Measurements from ENCODE around the gene KLHL29.
A peak's percentile ranks its signal among the peaks of the same experiment; 100 is the strongest.
"Not testable (repeated sequence)": the region's sequence is repeated elsewhere in the genome, so short reads cannot be mapped to it uniquely, and the experiment has no call there.

Gene KLHL29

GRCh38 chr2:23388756-23389514 is 4.0 kb downstream of the KLHL29 start:
- Histone ChIP-seq H3K27ac (no peak overlapping the region), H3K4me3 (no peak overlapping the region)

GRCh38 chr2:23390152-23390551 is 5.2 kb downstream of the KLHL29 start:
- no peak overlapping the region for H3K27ac ChIP-seq
- no peak overlapping the region for H3K4me3 ChIP-seq

DNA sequence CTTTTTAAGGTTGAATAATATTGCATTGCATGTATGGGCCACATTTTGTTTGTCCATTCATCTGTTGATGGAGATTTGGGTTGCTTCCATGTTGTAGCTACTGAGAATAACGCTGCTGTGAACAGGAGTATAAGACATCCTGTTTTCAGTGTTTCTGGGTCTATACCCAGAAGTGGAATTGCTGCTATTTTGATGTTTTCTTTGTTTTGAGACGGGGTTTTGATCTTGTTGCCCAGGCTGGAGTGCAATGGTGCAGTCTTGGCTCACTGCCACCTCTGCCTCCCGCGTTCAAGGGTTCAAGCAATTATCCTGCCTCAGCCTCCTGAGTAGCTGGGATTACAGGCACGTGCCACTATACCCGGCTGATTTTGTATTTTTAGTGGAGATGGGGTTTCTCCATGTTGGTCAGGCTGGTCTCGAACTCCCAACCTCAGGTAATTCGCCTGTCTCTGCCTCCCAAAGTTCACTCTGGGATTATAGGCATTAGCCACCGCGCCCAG is 6.3 kb downstream of the KLHL29 start:
- not testable (repeated sequence) for H3K4me3 ChIP-seq, H3K27ac ChIP-seq

DNA sequence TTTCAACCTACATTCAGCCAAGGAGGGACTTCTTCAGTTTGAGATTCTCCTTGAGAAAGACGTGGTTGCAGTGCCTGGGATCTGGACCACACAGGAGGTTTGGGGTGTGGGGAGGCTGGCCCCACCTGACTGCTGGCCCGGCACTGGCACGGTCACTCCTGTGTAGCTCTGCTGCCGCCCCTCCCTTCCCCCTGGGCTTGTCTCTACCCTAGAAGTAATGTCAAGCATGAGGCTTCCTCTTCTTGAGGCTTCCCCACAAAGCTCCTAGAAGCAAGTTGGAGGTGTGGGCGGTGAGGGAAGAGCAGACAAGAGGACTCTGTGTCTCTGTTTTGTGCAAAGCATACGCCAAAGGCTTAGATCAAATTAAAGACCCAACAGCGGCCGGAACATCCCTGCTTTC is 8.7 kb downstream of the KLHL29 start:
- Histone ChIP-seq H3K4me3 (no peak overlapping the region), H3K27ac (no peak overlapping the region)

DNA sequence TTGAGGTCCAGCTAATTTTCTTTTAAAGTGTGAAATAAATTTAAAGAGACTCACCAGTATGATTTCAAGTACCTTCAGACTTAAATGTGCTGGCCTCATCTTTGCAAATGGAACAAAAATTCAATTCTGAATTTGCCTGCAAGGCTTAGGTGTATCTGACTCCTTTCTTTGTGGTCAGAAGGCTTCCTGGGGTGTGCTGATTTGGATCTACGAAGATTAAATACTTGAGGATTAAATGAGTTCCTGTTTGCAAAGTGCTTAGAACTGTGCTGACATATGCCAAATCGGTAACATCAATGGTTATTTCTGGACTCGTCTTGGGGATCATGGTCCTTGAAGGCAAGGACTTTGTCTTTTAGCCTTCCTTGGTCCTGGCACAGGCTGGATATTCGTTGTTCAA is 9.7 kb downstream of the KLHL29 start:
- Histone ChIP-seq H3K4me3 (no peak overlapping the region), H3K27ac (no peak overlapping the region)

DNA sequence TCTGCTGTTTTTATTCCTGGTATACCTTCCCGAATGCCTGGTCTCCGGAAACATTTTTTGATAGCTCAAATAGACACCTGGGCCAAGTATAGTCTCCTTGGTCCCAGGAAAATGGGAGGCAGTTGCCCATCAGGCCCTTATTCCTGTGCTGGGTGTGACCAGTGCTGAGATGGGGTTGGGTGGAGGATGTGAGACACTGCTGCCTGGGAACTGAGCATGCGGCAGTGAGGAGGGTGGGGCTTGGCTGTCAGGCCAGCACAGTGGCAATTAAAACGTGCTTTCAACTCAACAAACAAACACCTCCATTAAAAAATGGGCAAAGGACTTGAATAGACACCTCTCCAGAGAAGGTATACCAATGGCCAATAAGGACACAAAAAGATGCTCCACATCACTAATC is 12.5 kb downstream of the KLHL29 start:
- Histone ChIP-seq H3K4me3 (no peak overlapping the region), H3K27ac (no peak overlapping the region)

- no peak overlapping the region for H3K27ac ChIP-seq
- no peak overlapping the region for H3K4me3 ChIP-seq
These were observed 14.8 kb downstream of the KLHL29 start for GRCh38 chr2:23399674-23400261.

GRCh38 chr2:23400703-23401102 is 15.7 kb downstream of the KLHL29 start:
- Histone ChIP-seq H3K4me3 (no peak overlapping the region), H3K27ac (no peak overlapping the region)

DNA sequence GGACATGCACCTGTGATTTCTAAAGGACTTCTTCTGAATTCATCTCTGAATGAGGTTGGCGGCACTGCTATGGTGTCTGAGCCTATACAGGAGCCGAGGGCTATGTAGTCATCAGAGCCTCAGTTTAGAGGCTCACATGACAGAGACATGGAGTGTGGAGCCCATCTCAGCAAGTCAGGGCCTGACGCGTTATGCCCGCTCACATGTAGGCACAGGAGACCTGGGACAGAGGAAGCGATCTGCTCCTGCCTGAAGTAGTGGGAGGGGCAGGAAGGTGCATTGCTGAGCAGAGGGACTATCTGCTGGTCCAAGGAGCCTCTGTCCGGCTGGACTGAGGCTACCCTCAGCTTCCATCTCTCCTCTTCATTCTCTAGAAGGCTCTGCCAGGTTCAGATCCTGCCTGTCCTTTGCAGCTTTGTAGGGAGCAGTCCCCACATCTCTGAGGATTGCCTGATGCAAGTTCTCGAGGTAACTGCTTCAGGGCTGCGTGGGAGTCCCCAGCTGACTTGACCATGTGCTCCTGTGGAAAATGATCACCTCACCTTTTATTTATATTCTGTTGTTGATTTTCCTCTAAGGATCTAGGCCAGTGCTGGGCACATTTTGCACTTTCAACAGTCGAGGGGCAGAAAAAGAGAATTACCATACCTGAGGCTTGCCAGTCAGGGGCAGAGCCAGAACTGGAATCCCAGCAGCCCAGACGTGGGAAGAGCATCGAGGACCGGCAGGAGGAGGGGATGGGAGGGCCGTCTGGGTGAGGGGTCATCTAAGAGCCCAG is 16.6 kb downstream of the KLHL29 start:
- peak overlapping the region in 3 of 21 experiments; percentile 20 to 45 (median 36) for H3K27ac ChIP-seq
- no peak overlapping the region for H3K4me3 ChIP-seq

- Histone ChIP-seq H3K27ac (peak overlapping the region in 3 of 21 experiments; percentile 20 to 45 (median 36)), H3K4me3 (no peak overlapping the region)
These were observed 17.3 kb downstream of the KLHL29 start for GRCh38 chr2:23402205-23402740.

- no peak overlapping the region for H3K4me3 ChIP-seq
- no peak overlapping the region for H3K27ac ChIP-seq
These were observed 19.4 kb downstream of the KLHL29 start for GRCh38 chr2:23404426-23404825.

DNA sequence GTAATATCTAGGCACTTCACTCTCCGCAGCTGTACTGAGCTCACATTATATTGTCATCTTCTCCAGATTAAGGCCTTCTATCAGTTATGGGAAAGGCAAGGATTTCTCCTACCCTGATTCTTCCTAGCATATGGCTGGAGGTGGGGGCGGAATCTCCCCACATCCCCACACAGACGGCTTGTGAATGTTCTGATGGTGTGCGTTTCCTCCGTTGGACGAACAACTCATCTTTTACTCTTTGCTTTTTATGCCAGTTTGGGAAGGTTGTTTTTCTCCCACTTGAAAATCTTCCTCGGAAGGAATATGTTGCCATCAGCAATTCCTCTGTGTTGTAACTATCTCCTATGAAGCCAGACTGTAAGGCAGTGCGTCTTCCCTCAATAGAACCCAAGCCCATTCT is 24.3 kb downstream of the KLHL29 start:
- H3K4me3 ChIP-seq, result no peak overlapping the region
- H3K27ac ChIP-seq, result no peak overlapping the region

GRCh38 chr2:23410596-23410995 is 25.6 kb downstream of the KLHL29 start:
- Histone ChIP-seq H3K27ac (no peak overlapping the region), H3K4me3 (no peak overlapping the region)

DNA sequence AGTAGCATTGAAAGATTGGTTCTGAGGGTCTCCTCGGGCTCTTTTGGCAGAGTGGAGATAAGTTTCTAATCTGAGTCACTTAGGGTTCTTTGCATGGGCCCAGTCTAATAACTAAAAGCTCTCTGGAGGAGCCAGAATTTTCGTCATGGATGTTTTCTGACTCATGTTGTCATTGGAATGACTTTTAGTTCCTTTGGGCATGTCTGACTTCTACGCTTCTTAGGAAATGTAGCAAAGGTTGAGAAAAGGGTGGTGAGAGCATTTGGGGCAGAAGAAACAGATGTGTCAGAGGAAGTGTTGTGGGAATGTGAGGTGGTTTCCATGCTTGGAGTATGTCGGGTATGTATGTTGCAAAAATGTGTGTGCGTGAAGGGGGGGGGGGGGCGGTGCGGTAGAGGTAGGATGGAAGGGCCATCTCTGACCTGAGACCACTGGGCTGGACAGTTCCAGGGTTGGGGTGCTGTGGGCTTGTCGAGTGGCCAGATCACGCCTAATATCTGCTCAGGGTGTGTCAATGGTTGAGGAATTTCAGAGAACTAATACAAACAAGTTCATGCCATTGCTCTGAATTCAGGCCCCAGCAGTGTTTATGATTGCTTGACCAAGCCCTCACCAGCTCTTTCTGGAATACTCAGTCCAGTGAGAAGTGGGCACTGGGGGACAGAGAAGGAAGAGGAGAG is 26.9 kb downstream of the KLHL29 start:
- no peak overlapping the region for H3K4me3 ChIP-seq
- H3K27ac ChIP-seq, result no peak overlapping the region

DNA sequence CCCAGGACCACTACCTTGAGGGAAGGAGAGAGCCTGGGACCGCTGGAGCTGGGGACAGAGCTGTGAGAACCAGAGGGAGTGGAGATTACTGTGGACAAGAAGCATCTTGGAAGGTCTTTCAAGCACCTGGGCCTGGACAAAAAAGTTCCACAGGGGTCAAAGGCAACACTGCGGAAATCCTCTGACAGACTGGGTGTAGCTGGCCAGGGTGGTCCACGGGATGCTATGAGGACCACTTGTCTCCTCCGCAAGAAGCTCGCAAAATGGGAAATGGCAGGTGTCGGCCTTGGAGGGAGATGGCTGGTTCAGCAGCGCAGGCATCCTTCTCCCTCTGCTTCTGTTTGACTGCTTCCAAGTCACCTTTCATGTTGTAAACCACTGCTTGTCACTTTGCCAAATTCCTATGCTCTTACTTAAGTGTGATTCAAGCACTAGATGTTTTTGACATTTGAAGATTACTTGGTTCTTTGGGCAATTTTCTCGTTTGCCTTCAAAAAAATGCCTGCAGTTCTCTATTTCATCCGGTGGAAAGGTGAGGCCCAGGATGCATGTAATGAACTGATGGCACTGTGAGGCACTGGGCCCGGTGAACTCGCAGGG is 27.7 kb downstream of the KLHL29 start:
- Histone ChIP-seq H3K4me3 (no peak overlapping the region), H3K27ac (no peak overlapping the region)

DNA sequence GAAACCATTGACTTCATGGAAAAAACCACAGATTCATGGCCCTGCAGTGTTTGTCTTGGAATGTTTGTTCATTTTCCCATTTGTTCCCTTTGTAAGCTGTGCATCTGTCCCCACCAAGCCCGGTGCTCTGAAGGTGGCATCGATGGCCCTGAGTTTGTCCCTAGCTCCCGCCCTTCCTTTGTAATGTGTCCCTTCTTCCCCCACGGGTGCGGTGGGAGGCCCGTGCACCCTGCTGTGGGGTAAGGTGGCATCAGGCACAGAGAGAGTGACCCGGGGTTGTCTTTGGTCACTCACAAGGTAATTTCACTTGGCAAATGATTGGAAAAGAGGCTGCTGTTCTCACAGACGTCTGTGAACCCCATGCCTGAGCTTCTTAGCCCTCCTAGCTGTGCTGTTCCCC is 28.7 kb downstream of the KLHL29 start:
- H3K27ac ChIP-seq, result no peak overlapping the region

DNA sequence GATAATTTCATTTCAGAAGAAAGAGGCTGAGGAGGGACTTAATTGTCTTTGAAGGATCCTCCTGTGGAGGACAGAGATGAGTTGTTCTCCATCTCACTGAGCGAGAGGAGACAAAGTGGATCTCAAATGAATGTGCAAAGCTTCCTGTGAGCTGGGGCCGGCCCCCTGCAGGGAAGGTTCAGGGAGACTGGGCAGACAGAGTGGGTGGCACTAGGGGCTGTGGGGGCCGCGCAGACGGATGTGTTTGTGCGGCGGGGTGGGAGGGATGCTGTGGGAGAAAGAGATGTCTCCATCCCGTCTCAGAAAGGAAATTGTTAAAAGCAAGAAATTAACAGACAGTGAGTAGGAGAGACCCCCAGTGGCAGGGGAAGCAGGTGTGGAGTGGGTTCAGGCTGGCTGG is 29.1 kb downstream of the KLHL29 start:
- H3K27ac ChIP-seq, result no peak overlapping the region
- no peak overlapping the region for H3K4me3 ChIP-seq

More for the DNA sequence above, 28.7 kb downstream of the KLHL29 start:
- no peak overlapping the region for H3K4me3 ChIP-seq

DNA sequence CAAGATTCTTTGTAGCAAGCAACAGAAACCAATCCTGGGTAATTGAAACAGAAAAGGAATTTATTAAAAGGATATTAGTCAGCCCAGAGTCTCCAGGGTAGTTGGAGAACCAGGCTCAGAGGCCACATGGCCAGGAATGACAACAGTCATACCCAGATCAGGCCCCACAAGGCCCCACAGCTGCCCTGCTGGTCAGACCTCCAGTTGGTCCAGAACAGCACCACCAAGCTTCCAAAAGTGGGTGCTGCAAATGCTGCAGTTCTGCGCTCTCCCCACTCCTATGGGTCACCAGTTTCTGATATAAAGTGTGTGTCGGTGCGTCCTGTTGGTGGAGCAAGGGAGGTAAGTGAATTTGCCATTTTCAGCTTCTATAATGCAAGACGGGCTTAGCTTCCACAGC is 29.9 kb downstream of the KLHL29 start:
- H3K27ac ChIP-seq, result no peak overlapping the region

DNA sequence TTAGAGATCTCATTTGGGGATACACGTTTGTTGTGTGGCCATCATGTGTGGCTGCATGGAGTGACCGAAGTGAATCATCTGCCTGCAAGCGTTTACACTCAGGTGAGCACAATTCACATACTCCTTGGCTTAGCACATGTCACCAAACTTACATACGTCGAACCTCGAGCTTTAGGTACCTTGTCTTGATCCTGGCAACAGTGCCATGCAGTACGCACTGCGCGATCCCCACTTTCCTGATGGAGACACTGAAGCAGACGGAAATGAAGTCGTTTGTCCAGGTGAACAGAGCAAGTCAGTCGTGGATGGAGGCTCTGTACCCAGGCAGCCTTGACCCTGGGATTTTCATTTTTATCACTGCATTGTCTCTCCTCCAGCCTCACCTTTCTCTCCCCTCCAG is 32.3 kb downstream of the KLHL29 start:
- H3K27ac ChIP-seq, result no peak overlapping the region

More for the DNA sequence above, 29.9 kb downstream of the KLHL29 start:
- no peak overlapping the region for H3K4me3 ChIP-seq

More for the DNA sequence above, 32.3 kb downstream of the KLHL29 start:
- H3K4me3 ChIP-seq, result no peak overlapping the region
